ENCODE measurements around the gene UBR3.

The UBR3 gene

DNA sequence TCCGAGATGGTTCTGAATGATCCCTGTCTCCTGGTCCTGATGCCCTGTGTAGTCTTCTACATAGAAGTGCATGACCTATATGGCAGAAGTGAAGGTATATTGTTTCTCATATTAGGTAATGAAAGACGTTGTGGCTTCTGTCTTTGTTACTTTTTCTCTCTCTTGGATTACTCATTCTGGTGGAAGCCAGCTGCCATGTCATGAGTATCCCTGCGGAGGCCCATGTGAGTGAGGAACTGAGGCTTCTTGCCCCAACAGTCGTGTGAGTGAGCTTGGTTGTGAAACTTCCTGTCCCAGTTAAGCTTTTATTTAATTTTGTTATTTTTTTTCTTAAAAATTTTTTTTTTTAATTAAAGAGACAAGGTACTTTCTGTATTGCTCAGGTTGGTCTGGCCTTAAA is 134.7 kb downstream of the UBR3 start:
- no peak for DNase-seq

- no peak for DNase-seq
These were observed 136.5 kb downstream of the UBR3 start for GRCh38 chr2:169963786-169964185.

DNA sequence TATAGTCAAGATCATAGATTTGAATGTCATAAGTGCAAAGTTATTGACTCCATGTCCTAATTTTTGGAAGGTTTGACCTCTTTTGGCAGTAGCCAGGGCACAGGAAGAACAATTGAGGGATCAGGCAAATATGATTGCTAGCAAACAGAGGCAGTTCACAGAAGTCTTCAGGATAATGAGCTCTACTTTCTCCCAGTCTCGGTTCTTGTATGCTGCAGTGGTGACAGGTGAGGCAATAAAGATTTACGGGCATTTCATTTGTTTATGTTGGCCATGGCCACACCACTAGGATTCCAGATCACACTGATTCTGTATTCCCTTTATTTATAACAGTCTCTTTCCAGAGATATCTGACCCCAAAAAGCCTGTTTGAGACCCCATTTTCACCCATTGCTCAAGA is 137.5 kb downstream of the UBR3 start:
- no peak for DNase-seq

DNA sequence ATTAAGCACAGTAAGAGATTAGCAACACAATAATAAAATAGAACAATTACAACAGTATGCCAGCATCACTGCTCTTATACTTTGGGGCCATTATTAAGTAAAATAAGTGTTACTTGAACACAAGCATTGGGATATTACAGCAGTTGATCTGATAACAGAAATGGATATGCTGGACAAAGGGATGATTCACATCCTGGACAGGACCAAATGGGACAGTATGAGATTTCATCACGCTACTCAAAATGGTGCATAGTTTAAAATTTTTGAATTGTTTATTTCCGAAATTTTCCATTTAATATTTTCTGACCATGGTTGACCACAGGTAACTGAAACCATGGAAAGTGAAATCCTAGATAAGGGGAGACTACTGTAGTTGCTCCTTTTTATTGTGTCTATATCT is 138.2 kb downstream of the UBR3 start:
- no peak for DNase-seq

GRCh38 chr2:169966454-169966853 is 139.2 kb downstream of the UBR3 start:
- DNase-seq, result no peak

- no peak for DNase-seq
These were observed 141.5 kb downstream of the UBR3 start for GRCh38 chr2:169968743-169969142.

DNA sequence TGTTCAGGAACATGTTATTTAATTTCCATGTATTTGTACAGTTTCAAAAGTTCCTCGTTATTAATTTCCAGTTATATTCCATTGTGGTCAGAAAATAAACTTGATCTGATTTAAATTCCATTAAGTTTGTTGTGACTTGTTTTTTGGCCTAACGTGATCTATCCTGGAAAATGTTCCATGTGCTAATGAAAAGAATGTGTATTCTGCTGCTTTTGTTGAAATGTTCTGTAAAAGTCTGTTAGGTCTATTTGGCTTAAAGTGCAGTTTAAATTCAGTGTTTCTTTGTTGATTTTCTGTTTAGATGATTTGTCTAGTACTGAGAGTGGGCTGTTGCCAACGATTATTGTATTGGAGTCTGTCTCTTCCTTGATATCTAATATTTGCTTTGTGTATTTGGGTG is 148.0 kb downstream of the UBR3 start:
- DNase-seq, result no peak

GRCh38 chr2:169976335-169976851 is 149.1 kb downstream of the UBR3 start:
- DNase-seq, result no peak

DNA sequence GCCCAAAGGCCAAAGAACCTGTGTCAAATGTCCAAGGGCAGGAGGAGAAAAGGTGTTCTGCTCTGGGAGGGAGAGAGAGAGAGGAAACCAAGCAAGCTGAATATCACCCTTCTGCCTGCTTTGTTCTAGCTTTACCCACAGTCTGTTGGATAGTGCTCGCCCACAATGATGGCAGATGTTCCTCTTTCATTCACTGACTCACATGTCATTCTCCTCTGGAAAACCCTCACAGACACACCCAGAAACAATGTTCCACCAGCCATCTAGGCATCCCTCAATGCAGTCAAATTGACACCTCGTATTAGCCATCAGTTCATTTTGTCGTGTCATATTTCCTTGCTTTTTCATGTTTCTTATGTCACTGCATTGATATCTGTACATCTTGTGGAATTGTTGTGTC is 150.3 kb downstream of the UBR3 start:
- DNase-seq, result no peak

GRCh38 chr2:169978402-169979017 is 151.3 kb downstream of the UBR3 start:
- DNase-seq, result no peak

DNA sequence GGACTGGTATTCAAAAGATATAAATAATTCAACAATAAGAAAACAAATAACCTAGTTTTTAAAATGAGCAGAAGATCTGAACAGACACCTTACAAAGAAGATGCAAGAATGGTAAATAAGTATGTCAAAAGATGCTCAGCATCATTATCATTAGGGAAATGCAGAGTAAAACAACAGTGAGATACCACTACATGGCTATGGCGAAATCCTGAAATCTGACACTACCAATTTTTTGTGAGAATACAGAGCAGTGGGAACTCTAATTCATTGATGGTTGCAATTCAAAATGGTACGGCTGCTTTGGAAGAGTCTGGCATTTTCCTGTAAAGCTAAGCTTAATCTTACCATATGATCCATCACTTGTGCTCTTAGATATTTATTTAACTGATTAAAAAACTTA is 151.8 kb downstream of the UBR3 start:
- DNase-seq, result no peak

GRCh38 chr2:169980001-169980400 is 152.7 kb downstream of the UBR3 start:
- no peak for DNase-seq

- DNase-seq, result no peak
These were observed 153.4 kb downstream of the UBR3 start for GRCh38 chr2:169980643-169981042.

GRCh38 chr2:169982929-169983328 is 155.7 kb downstream of the UBR3 start:
- DNase-seq, result no peak

- DNase-seq, result no peak
These were observed 156.3 kb downstream of the UBR3 start for GRCh38 chr2:169983506-169983905.

DNA sequence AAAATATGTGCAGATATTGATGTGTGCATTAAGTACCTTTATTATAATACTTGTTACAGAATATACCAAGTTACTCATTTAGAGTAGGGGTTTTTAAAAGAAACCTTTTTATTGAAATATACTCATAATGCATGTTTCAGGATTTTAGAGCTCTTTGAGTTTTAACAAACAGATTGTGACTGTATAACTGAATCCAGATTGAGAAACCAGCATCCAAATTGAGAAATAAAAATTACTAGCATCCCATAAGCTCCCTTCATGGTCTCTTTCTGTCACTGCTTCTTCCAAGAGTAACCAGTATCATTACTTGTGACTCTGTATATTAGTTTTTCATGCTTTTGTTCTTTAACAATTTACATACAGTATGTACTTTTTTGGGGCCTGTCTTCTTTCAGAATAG is 156.9 kb downstream of the UBR3 start:
- DNase-seq, result no peak

GRCh38 chr2:169994752-169995151 is 167.5 kb downstream of the UBR3 start:
- DNase-seq, result no peak

- DNase-seq, result no peak
These were observed 170.1 kb downstream of the UBR3 start for GRCh38 chr2:169997140-169997887.

GRCh38 chr2:169999054-169999453 is 171.8 kb downstream of the UBR3 start:
- no peak for DNase-seq

DNA sequence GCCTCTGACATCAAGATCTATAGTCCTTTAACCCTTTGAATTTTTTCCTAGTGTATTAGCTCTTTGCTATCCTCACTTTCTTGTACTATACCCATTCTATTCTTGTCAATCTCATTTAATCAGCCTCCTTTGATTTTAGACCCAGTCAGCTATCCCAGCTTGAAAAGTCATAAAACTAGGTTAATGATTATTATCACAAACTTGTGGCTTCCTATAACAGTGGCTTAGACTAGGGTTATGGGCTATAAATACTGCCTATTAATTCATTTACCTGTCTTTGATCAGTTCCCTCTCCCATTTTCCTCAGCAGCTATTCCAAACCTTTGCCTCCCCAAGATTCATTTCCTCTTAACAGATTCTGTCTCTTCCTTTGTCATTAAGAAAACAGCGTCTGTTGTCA is 174.8 kb downstream of the UBR3 start:
- no peak for DNase-seq

- no peak for DNase-seq
These were observed 178.4 kb downstream of the UBR3 start for GRCh38 chr2:170005702-170006101.

DNA sequence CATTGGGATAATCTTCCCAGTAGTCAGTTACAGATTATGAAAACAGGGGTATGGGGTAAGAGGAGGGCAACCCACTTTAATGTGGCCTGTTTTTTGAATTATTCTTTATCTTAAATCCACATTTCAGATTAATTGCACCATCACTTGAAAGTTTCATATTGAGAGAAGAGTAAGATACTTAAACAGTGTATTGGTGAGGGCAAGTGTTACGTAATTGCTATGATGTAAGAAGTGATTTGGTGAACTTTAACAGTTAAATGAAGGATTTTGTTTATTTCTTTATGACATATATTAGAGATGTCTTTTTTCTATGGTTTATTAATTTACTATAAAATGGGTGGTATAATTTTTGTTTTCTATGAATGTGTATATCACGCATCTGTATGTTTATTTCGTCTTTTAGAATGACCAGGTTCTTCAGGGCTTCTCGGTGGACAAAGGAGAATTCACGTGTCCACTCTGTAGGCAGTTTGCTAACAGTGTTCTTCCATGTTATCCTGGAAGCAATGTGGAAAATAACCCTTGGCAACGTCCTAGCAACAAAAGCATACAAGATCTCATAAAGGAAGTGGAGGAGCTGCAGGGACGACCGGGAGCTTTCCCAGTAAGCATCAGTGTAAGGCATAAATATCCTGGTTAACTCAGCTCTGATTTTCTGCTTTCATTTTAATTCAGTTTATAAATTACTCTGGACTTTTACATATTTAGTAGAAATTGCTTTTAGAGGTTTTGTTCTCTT is 179.5 kb downstream of the UBR3 start:
- no peak for DNase-seq

DNA sequence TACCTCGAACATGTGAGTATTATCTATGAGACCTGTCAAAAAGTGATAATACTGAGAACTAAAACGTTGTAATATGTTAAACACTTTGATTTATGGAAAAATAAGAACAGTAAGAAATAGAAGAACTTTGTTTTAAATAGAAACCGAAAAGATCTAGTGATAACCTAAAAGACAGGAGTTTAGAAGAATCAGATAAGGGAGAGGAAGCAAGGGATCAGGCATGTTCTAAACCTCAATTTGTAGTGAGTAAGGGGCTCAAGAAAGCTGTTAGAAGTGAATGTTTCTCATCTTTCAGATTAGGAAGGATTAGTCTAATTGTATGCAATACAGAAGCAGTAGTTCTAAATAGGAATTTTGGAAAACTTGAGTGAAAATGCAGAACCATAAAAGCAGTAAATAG is 182.0 kb downstream of the UBR3 start:
- DNase-seq, result no peak

GRCh38 chr2:170012773-170013172 is 185.5 kb downstream of the UBR3 start:
- DNase-seq, result no peak

Measured in RPMI8226 (cell line).